Putamen (tissue), 1 donor: Measurements from ENCODE around the gene ZNF599.
A peak's percentile ranks its signal among the peaks of the same experiment; 100 is the strongest.

Experiments used
- DNase-seq: peaks from one replicate; pipeline ENCODE4 v3.0.0-alpha.2; 2016; ENCODE audit warnings: low spot score

ZNF599 gene

DNA sequence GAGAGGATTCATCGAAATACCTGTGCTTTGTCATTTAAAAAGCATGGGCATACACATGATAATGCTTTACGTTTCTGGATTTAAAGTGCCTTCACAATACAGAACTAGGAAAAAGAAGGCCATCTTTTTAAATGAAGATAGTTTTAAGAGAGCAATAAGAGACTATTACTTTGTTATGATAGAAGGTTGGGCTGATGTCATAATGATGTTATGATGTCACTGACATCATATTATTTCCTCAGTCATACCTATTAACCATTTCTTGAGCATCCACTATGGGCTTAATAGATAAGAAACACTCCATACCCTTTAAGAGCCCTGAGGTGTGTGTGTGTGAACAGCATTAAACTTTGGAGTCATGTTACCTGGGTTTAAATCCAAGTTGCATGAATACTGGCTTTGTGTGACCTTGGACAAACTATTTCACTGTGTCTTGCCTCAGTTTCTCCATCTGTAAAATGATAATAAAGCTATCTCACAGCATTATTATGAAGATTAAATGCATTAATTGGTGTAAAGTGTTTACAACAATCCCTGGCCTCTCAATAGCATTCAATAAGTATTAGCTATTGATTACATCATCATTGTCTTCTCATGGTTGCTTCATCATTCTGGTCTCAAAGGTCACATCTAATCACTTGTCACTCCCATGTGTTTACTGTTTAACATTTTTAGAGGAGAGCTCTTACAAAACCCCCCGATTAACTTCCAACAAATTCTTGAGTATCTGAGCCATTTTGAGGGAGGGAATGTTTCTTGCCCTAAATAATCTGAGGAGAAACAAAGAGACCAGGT is 27.9 kb downstream of the ZNF599 start:
- no peak for DNase-seq

- DNase-seq, result no peak
These were observed 38.4 kb downstream of the ZNF599 start for GRCh38 chr19:34734537-34735103.

GRCh38 chr19:34733746-34734536 is 39.1 kb downstream of the ZNF599 start, which contains the start of gene ZNF181:
Gene ZNF181, plus strand, starts transcription at chr19:34734243. Its CDS starts 795 bp downstream, at chr19:34735038.
- peak; percentile 93 for DNase-seq

GRCh38 chr19:34733266-34733745 is 39.7 kb downstream of the ZNF599 start:
- no peak for DNase-seq

DNA sequence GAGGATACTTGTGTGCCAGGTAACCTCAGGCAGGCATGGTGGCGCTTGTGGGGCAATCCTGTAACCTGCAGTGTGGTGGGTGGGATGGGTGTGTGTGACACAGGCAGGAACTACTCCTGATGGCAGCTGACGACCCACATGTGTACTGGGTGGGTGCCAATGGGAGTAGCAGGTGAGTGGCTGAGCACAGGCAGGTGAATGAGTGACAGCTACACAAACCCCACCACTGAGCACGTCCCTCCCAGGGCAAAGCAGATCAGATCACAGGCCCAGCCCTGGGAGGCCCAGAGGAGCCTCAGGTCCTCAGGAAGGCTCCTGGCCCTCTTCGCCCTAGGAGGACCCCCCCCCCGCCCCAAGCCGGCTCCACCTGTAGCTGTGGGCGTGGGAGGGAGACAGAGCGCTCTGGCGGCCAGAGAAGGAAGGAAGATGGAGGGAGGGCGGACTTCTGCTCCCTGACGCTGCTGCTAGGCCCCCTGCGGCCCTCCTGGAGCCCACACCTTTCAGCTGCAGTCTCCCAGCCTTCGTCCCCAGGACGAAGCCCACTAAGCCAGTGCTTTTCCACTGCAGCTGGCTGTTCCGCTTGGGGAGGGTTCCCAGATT is 40.3 kb downstream of the ZNF599 start:
- no peak for DNase-seq

- no peak for DNase-seq
These were observed 41.1 kb downstream of the ZNF599 start for GRCh38 chr19:34731964-34732363.

DNA sequence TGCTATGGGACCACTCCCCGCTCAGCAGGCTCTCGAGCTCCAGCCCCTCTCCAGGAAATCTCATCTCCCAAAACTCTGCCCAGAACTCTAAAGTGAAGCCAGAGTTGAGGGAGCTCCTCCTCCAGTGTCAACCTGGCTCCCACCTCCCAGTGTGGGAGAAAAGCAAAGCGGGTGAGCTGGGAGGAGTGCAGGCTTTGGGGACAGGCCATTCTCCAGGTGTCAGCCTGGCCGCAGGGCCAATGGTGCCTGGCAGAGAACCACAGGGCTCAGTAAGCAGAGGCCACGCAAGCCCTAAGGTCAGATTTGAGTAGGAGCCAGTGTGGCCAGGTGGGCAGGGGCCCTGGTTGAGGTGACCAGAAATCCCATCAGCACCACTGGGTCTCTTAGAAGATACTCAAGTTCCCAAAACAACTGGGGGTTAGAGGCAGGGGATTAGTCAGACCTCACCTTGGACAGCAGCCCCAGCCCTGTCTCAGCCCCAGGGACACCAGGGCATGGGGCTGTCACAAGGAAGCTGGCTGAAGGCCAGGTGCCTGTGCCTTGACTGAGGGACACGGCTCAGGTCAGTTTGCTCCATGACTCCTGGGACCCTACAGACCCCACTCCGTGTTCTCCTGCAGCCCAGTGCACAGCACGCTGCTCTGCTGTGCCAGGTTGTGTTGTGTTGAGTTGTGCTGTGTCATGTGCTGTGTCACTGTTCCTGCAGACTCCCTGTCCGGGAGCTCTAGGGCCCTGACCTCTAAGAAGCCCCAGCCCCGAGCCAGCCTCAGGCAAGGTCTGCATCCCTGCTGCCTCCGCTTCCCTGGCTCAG is 41.8 kb downstream of the ZNF599 start:
- no peak for DNase-seq

- no peak for DNase-seq
These were observed 47.6 kb downstream of the ZNF599 start for GRCh38 chr19:34725400-34725799.

- no peak for DNase-seq
These were observed 50.7 kb downstream of the ZNF599 start for GRCh38 chr19:34722353-34722752.

DNA sequence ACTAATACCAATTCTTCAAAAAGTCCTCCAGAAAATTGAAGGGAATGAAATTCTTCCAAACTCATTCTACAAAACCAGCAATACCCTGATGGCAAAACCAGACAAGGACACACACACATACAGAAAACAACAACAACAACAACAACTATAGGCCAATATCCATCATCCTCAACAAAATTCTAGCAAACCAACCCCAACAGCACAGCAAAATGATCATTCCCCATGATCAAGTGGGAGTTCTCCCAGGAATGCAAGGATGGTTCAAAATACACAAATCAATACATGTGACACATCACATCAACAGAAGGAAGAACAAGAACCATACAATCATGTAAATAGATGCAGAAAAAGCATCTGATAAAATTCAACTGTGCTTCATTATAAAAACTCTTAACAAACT is 57.7 kb downstream of the ZNF599 start:
- DNase-seq, result no peak

DNA sequence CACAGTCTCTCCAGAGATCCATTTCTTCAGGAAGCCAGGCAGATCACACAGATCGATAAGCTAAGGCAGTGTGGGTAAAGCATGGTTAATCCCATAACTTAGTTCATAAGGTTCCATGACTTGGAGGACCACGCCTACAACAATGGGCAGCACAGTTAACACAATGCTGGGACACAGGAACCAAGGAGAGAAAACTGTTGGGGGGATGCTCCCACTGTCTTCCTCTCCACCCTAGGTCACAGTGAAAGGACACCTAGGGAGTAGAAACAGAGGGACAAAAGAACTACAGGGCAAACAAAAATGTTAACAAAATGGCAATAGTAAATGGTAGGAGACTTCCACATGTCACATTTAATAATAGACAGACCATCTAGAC is 59.8 kb downstream of the ZNF599 start:
- no peak for DNase-seq

- peak; percentile 61 for DNase-seq
These were observed 60.4 kb downstream of the ZNF599 start for GRCh38 chr19:34712395-34713261.

DNA sequence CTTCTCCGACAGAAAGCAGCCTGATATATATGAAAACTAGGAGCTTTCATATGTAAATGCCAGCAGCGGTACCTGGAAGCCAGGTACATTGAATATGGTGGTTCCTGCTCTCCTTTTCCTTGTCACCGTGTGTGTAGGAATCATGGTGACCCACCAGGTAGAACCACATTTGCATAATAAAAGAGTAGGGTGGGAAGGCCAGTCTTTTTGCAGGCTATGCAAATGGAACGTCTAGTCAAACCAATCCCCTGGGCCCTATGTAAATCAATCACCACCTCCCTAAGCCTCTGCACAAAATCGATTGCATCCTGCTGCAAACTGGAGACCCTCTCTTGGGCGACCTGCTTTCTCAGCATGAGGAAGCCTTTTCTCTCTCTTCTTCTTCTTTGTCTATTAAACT is 61.1 kb downstream of the ZNF599 start:
- DNase-seq, result no peak
